HG03139 (cell line): ENCODE data around the gene SYT7.

Source experiments
- ATAC-seq: cut with Tn5 transposase; IDR thresholded peaks from one replicate; pipeline ENCODE4 v1.9.1; 2021; ENCODE audit not compliant: unreplicated experiment

The SYT7 gene

GRCh38 chr11:61609000-61609979 lies 28.4 kb upstream of the SYT7 start:
- no peak for ATAC-seq

- no peak for ATAC-seq
Observed at GRCh38 chr11:61607920-61608599, 27.2 kb upstream of the SYT7 start.

GRCh38 chr11:61607426-61607825 lies 26.6 kb upstream of the SYT7 start:
- ATAC-seq: no peak

- no peak for ATAC-seq
Observed at GRCh38 chr11:61603667-61604066, 22.8 kb upstream of the SYT7 start.

GRCh38 chr11:61602775-61603569 lies 22.1 kb upstream of the SYT7 start:
- no peak for ATAC-seq

- ATAC-seq: no peak
Observed at GRCh38 chr11:61601512-61601911, 20.6 kb upstream of the SYT7 start.

GRCh38 chr11:61599968-61600710 lies 19.3 kb upstream of the SYT7 start:
- ATAC-seq: no peak

- ATAC-seq: no peak
Observed at GRCh38 chr11:61598886-61599868, 18.3 kb upstream of the SYT7 start.

- no peak for ATAC-seq
Observed at GRCh38 chr11:61598374-61598773, 17.5 kb upstream of the SYT7 start.

GRCh38 chr11:61596990-61597389 lies 16.1 kb upstream of the SYT7 start:
- no peak for ATAC-seq

GRCh38 chr11:61596542-61596941 lies 15.7 kb upstream of the SYT7 start:
- ATAC-seq: no peak

GRCh38 chr11:61594907-61595257 lies 14.0 kb upstream of the SYT7 start:
- ATAC-seq: no peak

GRCh38 chr11:61593151-61593550 lies 12.3 kb upstream of the SYT7 start:
- ATAC-seq: no peak

GRCh38 chr11:61592176-61592575 lies 11.3 kb upstream of the SYT7 start:
- ATAC-seq: no peak

- no peak for ATAC-seq
Observed at GRCh38 chr11:61589961-61590360, 9.1 kb upstream of the SYT7 start.

- ATAC-seq: no peak
Observed at GRCh38 chr11:61588728-61589191, 7.9 kb upstream of the SYT7 start.

GRCh38 chr11:61587951-61588727 lies 7.3 kb upstream of the SYT7 start:
- ATAC-seq: no peak

- no peak for ATAC-seq
Observed at GRCh38 chr11:61587541-61587941, 6.7 kb upstream of the SYT7 start.
